HG03045 (cell line): Measurements from ENCODE around the gene LIX1L.

ENCODE experiments used
- ATAC-seq: cut with Tn5 transposase; IDR thresholded peaks from one replicate; pipeline ENCODE4 v1.9.1; 2021; ENCODE audit warnings: mild to moderate bottlenecking, moderate library complexity; ENCODE audit not compliant: unreplicated experiment

Gene LIX1L

DNA sequence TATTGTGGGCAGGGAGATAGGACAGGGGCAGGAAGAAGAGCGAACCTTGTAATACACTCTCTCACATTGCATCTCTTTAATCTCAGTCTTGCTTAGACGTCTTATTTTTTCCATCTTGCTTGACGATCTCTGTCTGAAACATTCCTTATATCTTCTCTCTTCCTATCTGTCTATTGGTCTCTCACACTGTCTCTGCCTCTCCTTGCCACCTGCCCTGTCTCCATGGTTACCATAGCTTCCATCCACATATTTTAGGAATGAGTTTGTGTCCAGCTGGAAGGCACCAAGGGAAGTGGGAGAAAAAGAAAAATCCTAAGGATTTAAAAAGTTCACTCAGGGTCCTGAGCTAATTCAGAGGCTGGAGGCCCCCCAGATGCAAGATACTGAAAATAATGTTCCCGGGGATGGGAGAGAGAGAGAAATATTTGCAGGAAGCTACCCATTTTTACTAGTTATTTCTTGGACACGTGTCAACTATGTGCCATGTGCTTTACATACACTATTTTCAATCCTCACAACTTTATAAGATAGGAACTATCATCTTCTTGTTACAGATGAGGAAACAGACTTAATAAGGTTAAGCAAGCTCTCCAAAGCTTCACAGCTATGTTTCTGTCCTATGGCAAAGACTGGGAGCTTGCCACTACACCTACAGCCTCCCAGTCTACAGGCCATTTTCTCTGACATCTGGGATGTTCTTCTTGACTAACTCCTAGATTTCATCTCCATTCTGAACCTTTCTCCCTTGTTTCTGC, 5.6 kb upstream of the LIX1L start:
- no peak for ATAC-seq

DNA sequence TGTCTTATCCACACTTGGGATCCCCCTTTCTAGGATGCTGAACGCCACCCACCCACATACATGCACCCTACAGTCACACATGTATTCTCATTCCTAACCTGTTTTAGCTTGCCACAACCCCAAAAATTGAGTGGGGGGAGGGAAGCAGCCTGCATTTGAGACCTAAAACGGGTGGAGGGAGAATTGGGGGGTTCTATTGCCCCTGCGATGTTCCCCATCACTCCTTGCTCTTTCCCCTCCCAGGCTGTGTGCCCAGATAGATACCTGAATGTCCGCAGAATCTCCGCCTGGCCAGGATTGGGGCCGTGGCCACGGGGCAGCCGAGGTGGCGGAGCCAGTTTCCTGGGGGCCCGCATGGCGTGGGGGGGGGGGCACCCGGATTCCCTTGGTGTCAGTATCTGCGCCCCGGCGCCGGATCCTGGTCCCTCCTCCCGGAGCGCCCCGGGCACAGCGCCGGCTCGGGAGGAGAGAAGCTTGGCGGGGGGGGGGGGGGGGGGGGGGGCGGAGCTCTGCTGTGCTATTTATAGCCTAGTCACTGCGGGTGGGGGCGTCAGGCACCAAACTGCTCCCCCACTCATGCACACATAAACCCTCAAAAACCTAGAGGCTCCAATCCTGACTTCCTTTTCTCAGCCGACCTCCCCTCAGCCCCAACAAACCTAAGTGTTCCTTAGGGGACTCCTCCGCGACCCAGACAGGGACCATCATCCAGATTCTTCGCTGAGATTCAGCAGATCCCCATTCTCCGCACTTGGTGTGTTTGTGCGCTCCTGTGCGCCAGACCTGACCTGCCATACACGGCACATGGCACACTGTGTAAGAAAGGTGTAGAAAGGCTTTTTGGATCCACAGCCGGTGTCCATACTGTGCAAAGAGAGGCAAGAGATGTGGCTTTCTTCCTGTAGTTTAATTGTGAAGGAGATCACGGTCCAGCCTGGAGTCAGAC, 4.6 kb upstream of the LIX1L start:
- no peak for ATAC-seq

DNA sequence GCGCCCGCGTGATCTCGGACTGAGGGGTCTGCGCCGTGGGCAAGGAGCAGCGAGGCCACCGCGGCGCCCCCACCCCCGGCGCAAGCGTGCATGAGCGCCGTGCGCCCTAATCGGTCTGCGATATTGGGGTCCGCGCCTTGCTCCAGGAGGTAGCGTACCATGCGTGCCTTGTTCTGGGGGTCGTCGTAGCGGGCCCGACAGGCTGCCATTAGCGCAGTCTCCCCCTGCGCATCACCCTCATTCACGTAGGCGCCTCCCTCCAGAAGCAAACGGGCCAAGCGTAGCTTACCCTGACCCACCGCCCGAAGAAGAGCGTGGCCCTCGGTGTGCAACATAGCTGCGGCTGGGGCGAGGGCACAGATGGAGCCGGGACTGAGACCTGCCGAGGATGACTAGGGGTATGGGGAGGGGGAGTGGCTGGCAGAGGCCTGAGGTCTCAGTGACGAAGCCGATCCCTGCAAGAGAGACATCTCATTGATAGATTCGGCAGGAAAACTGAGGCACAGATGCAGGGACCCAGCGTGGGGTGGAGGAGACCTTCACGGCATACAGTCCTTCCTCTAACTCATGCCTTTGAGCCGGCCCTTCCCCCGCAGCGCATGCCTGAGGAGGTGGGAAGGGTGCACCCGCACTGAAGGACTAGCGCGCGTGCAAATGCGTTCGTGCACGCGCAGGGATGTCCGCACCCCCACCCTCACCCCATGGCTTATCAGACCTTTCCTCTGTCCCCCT, 3.8 kb upstream of the LIX1L start:
- ATAC-seq = no peak

DNA sequence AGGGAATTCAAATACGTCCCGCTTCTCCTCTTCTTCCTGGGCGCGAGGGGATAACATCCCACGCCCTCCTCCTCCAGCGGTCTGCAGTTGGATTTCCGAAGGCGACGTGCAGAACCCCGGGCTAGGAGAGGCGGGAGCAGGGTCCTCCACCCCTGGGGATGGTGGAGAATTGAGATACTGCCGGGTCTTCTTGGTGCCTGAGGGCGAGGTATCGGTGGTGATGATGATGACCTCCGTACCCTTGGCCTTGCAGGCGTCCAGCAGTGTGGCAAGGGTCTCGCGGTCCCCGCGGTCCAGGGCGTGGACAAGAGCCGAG, 3.2 kb upstream of the LIX1L start:
- ATAC-seq = no peak

DNA sequence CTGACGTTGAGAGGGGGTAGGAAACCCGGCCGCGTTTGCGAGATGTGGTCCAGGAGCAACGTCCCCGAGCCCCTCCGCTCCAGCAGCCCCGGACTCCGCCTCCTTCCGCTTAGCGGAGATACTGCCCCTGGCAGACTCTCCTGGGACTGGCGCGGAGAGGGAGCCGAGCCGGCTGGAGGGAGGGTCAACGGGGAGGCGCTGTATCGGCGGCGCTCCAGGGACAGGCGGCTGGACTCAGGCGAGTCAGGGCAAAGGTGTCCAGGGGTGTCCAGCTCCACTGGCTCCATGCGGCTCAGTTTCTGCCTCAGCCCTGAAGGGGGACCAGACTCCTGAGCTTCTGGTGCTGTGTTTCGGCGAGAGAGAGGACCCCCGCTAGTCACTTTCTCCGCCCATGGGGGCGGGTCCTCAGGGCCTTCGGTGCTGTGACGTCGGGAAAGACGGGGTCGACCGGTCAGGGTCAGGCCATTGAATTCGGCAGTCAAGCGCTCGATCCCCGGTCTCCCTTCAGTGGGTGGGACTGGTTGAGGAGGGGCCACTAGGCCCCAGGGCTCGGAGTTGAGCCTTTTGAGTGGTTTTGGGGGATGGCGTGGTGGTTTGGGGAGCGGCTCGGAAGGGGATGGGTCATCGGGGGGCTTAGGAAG, 2.8 kb upstream of the LIX1L start:
- no peak for ATAC-seq

DNA sequence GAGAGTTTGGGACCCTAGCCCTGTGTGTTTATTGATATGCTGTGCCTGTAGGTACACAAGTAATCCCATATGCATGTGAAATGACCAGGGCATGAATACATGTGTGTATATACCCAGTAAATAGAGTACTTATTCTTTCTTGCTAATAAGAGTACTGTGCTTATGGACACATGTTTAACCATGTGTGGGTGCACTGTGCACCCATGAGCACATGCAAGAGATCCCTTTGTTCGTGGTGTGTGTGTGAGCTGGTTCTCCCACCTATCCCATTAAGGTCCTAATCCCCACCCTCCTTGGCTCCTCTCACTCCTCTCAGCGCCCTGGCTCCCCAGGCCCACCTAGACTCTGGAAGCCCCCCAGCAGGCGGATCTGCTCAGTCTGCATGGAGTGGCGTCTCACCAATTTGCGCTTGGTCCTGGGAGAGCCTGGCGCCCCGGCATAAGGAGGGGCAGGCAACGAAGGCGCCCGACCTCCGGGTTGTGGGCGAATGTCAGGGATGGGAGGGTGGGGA, 2.2 kb upstream of the LIX1L start:
- ATAC-seq = no peak

DNA sequence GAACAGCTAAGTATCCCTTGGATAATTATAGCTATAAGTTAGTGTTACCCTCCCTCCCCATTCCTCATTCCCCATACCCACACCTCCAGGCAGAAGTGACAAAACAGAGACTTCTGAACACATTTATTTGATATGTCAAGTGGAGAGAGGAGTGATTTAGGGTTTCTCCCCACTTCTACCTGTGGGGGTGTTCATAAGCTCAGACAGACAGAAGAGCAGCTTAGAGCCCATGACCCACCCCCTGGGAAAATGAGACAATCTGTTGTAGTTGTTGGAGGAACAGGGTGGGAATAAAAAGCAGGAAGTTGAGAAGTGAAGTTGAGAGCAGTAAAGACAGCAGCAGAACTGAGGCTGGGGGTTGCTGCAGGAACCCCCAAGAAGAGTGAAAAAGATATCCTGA, 1.5 kb upstream of the LIX1L start:
- ATAC-seq = no peak

DNA sequence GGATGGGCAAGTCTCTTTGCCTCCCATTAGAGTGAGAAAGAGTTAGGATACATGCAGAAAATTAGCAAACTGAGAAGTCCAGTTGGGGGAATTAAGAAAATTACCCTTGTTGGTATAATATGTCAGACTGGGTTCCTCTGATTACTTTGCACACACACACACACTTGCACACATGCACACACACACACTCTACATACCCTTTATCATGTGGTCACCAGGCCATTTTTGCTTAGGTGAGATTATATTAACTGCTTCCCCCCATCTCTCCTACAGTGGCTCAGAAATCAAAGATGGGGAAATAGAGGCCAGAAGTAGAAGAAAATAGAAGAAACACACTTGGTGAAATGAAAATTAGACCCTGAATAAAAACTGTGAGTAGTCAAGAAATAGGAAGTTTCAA, 917 bp upstream of the LIX1L start:
- ATAC-seq = no peak

DNA sequence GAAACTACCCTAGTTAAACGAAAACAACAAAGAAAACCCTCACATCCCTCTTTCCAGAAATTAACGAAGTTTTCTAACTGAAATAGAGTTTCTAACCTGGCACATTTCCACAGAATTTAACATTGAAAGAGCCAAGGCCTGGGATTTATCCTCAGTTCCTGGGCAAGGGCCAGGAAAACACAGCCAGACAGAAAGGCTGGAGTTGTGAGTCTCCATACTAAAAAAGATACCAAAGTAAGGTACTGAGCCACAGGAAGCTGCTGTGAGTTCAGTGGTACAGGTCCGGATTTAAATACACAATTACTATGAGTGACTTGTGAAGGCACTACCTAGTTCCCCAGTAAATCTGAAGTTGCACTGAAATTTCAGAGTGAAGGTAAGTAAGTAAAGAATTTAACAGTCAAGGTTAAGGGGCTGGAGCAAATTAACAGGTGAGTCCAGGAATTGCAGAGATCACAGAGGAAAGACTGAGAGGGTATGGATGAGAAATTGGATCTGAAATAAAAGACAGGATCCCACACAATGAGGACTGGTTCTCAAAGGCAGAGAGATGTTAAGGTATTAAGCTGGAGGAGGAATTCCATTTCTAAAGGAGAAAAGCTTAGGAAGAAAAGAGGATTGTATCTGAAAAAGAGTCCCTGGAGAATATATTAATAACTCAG, 905 bp downstream of the LIX1L start:
- no peak for ATAC-seq

DNA sequence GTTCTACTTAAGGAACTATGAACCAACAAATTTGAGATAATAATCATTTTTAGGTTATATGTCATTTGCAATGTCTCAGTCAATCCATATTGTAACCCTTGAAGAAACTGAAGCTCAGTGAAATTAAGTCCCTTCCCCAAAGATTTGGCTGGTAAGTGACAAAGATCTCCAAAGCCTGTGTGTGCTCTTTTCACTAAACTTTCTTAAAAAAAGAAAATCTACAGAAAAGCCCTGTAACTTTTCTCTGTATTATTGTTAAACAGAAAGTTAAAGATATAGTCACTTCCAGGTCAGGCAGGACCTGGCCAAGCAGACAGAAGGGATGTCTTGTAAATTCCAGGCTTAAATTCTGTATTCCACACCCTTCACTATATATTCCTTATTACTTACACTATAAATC, 1.5 kb downstream of the LIX1L start:
- no peak for ATAC-seq

DNA sequence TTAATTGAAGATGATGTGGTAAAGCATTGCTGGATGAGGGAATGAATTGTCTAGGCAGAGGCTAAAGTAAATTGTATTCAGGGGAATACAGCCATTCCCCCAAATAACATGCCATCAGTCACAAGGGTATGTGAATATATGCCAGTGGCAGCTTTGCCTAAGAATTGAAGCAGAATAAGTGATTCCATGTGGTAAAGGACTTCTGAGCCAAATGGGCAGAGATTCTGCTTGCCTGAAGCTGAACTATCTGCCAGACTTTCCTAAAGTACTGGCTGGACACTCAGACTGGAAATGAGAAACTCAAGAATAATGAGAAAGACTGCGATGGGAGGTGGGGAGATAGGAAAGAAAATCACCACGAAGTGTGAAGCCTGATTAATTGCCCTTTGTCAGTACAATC, 2.4 kb downstream of the LIX1L start:
- no peak for ATAC-seq

DNA sequence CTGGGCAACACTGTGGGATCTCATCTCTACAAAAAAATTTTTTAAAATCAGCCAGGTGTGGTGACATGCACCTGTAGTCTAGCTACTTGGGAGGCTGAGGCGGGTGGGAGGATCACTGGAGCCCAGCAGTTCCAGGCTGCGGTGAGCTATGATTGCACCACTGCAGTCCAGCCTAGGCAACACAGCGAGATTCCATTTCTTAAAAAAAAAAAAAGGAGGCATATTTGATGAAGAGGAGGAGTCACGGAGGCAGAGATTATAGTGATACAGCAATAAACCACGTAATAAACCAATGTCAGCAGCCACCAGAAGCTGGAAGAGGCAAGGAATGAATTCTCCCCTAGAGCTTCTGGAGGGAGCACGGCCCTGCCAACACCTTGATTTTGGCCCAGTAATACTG, 4.0 kb downstream of the LIX1L start:
- ATAC-seq = no peak

DNA sequence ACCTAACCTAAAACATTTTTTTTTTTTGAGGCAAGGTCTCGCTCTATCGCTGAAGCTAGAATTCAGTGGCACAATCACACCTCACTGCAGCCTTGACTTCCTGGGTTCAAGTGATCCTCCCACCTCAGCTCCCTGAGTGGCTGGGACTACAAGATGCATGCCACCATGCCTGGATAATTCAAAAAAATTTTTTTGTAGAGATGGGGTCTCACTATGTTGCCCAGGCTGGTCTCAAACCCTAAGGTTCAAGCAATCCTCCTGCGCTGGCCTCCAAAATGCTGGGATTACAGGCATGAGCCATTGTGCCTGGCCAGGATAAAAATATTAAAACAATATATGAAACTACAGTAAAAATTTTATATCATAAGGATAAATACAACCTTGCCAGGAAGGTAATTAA, 4.9 kb downstream of the LIX1L start:
- no peak for ATAC-seq

DNA sequence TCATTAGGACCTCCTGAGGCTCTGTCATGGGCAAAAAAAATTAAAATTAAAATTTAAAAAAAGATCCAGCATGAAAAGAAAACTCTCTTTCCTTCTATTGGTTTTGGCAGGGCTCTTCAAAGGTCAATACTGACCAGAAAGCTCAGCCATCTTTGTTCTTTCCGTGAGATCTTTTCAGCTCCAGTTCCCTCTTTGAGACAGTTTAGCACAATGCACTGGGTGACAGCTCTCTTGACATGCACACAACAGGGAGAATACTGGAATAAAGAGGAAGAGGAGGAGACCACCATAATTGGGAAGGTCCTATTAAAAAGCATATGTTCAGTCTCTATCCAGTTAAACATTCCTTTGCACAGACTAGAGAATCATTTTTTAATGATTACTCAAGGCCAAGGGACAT, 6.3 kb downstream of the LIX1L start:
- no peak for ATAC-seq

DNA sequence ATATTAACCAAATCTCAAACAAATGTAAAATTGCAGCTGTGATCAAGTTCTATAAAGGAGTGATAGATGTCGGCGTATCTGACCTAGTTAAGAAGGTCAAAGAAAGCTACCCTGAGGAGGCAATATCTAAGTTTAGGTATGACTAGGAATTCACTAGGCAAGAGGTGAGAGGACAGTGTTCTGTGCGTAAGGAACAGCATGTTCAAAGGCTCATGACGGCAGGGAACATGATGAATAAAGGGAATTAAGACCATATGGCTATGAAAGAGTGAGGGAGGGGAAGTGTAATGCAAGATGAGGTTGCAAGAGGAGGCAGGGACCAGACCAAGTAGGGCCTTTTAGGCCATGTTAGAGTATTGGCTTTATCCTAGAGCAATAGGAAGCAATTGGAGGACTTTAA, 8.6 kb downstream of the LIX1L start:
- no peak for ATAC-seq

DNA sequence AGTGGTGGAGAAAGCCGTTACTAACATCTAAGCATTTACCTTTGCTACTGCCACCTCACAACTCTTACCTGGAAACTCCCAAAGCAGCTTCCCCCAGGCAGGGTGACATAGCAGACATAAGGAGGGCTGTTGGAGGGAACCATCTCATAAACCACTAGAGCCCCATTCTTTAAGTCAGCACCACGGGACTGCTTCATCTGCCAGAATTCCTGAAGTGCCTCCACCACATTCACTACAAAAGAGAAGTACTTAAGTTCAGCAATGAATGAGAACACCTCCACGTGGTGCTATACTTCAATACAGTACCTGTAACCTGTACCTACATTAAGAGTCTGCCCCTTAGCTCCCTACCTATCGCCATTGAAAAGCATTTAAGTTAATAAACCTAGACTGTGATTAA, 10.3 kb downstream of the LIX1L start:
- no peak for ATAC-seq

DNA sequence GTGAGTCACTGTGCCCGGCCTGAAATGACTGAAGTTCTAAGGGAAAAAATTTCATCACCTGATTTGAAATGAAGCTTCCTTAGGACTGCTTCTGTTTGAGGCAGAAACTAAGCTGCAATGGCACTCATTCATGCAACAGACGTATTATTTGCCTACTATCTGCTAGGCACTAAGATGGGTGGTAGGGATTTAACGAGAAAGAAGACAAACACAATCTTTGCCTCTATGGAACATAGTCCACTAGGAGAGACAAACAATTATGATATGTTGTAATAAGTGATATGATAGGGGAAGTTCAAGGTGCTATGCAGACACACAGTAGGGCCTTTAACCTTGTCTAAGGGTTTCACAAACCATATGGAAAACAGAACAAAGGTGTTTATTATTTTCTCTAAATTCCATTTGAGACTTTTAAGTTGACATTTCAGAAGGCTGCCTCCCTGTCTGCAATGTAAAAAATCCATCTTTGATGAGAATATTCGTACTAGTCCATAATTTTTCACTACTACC, 11.3 kb downstream of the LIX1L start:
- no peak for ATAC-seq

DNA sequence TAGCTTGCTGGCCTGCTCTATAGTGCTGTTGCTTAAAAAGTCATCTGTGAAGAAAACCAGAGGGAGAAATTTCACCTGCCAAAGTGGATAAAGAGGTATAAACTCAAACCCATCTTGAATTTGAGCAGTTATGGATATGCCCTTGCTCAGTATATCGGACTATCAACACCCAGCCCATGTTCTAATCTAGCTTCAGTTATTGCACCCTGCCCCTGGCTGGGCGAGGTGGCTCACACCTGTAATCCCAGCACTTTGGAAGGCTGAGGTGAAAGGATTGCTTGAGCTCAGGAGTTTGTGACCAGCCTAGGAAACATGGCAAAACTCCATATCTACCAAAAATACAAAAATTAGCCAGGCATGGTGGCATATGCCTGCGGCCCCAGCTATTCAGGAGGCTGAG, 13.3 kb downstream of the LIX1L start:
- ATAC-seq = no peak

DNA sequence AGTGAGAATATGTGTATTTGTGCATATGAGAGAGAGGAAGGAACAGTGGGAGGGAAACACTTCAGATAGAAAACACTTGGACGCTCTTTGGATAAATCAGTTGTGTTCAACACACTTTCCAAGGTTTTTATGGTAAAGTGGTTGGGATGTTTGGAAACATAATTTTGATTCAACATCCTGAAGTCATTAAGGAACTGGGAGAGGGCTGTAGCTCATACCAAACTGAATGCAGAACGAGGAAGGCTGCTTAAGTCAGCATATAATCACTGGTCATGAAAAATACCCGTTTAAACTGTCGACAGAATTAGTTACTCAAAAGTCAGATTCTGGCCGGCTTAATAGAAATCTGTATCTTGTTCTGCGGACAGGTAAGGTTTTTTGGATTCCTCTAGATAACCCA, 14.9 kb downstream of the LIX1L start:
- ATAC-seq = no peak

DNA sequence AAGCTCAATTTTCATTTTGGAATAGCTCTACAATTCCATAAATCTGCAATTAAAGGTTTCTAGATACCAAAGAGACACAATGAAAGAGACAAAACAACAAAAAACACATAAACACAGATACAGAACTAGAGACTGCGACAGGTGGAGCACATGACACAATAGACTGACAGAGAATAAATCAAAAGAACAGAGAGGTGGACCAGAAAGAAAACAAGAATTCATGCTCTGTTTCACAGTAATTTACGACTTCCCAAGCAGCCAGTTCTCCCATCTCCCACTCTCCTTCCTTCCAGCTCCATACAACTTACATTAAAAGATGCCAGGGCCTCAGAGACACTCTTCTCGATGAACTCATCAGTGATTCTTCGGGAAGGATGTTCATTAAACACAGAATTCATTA, 15.4 kb downstream of the LIX1L start:
- no peak for ATAC-seq
